Measurements from ENCODE around the gene MRC1.

DNA sequence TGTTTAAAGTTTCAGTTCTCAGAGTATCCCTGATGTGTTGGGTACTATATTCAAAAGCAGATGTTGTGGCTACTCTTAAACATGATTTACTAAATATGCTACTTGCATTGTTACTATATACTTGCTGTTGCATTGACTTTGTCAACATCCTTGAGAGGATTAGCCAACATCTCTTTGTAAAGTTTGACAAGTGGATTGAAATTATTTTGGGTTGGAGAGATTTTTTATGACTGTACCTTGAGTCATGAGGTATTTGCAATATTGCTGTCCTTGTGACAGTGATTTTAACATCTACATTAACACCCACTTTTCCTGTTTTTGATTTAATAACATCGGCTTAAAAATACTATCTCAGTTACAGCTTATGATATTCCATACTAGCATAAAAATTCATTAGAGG is 31.9 kb downstream of the MRC1 start:
- TF ChIP-seq POLR2A (IDR thresholded peaks at IDR 0.05): no peak
- TF ChIP-seq, protein P1, sequence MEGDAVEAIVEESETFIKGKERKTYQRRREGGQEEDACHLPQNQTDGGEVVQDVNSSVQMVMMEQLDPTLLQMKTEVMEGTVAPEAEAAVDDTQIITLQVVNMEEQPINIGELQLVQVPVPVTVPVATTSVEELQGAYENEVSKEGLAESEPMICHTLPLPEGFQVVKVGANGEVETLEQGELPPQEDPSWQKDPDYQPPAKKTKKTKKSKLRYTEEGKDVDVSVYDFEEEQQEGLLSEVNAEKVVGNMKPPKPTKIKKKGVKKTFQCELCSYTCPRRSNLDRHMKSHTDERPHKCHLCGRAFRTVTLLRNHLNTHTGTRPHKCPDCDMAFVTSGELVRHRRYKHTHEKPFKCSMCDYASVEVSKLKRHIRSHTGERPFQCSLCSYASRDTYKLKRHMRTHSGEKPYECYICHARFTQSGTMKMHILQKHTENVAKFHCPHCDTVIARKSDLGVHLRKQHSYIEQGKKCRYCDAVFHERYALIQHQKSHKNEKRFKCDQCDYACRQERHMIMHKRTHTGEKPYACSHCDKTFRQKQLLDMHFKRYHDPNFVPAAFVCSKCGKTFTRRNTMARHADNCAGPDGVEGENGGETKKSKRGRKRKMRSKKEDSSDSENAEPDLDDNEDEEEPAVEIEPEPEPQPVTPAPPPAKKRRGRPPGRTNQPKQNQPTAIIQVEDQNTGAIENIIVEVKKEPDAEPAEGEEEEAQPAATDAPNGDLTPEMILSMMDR (IDR thresholded peaks at IDR 0.05): no peak
